Dermis lymphatic vessel endothelial cell (primary cell): ENCODE measurements around the gene YY2. TPM values are rescaled to one million over a fixed set of nuclear protein-coding genes. Genes with fewer than 3 reads are reported as not detected.

Experiments used
- total RNA-seq: library from RNA; depleted of rRNA; stranded (reverse); fragments of >200 nt; gene quantifications from 2 replicates; pipeline ENCODE4 v1.2.1, GENCODE V29; 2014

Gene YY2
- total RNA-seq = 0.65 and 1.1 TPM in 2 replicates

GRCh38 chrX:21855937-21856415 lies at the start of gene YY2:
YY2 (plus strand) TSS chrX:21855987; CDS start chrX:21856485, 498 bp downstream.

DNA sequence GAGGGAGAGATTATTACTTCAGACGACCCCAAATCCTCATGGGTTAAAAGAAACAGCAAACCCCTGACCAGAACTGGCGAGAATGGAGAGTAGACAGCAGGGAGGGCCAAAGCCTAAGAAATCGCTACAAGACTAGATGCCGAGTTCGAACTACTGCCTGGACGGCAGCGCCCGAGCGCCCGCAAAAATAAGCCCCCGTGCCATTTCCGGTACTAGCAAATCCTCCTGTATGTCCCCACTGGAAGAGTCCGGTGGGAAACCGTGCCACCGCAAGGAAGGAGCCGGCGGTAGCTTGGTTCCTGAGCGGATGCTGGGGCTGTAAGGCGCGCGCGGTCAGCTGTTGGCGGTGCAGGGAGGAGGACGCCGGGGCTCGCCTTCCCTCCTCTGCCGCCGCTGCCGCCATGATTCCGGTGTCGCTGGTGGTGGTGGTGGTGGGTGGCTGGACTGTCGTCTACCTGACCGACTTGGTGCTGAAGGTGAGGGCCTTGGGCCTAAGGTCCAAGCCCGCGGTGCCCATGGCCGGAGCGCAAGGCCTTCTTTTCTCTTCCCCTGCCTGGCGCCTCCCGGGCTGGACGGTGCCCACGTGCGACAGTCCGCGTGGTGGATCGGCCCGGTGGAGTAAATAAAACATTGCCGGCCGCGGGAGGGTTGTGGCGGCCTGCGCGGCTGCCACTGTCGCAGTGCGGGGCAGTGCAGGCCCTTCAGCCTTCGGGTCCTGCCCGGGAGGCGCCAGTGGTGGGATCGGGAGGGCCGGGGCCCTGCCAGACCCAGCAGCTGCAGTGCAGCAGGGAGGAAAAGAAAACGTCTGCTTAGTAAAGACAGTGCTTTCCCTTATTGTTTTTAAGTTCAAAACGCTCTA lies 16.2 kb upstream of the YY2 start, which contains the start of gene MBTPS2:
MBTPS2 (plus strand) TSS at position 284 of the 859 bp plus-strand sequence; CDS start at position 402, 118 bp downstream.

Other genes starting within 250 kb of the YY2 start
- gene KLHL34, start 197.7 kb upstream of the YY2 start, total RNA-seq = not detected in 2 replicates
- not detected in 2 replicates for gene SMPX, start 97.9 kb upstream of the YY2 start, total RNA-seq
- gene MBTPS2, start 16.4 kb upstream of the YY2 start, total RNA-seq = 4.8 and 5.9 TPM in 2 replicates
- gene SMS, start 84.7 kb downstream of the YY2 start, total RNA-seq = 156 and 170 TPM in 2 replicates
- 0.33 and 0.43 TPM in 2 replicates for gene PHEX, start 176.3 kb downstream of the YY2 start, total RNA-seq